Measurements from ENCODE around the gene SESN1.

Gene SESN1

GRCh38 chr6:108961985-108962384, 132.7 kb downstream of the SESN1 start:
- H3K4me2 ChIP-seq (ENCODE audit: low read depth, low read length) = no peak overlapping the region
- TF ChIP-seq CTCF (IDR thresholded peaks at IDR 0.05; ENCODE audit: low read length) (no peak), EZH2 (optimal IDR thresholded peaks at IDR 0.05; ENCODE audit: low read depth, low read length) (no peak), EZH2phosphoT487 (IDR thresholded peaks at IDR 0.05; ENCODE audit: low read length) (no peak)
- no peak overlapping the region for H3K27ac ChIP-seq (ENCODE audit: low read length)
- peaks cover 31% of the 10 kb centered on the region for H3K4me1 ChIP-seq (ENCODE audit: low read length)
- no peak overlapping the region for H3K9ac ChIP-seq (ENCODE audit: low read length)
- no peak for DNase-seq
- no peak overlapping the region for H2AFZ ChIP-seq (ENCODE audit: low read length)
- H3K79me2 ChIP-seq (ENCODE audit: low read length) = no peaks in the 10 kb centered on the region
- no peaks in the 10 kb centered on the region for H4K20me1 ChIP-seq (ENCODE audit: insufficient read depth, low read length)
- H3K9me2 ChIP-seq (replicated peaks; ENCODE audit: insufficient read depth, low read length) = no peaks in the 10 kb centered on the region
- H3F3A ChIP-seq (ENCODE audit: insufficient read depth, low read length) = peaks cover 6% of the 10 kb centered on the region; the same call in 1 of the 2 replicates
- no peak overlapping the region for H3K4me3 ChIP-seq (ENCODE audit: low read length)
- H3K36me3 ChIP-seq (replicated peaks; ENCODE audit: insufficient read depth, low read length) = no peaks in the 10 kb centered on the region
- H3K9me3 ChIP-seq (replicated peaks; ENCODE audit: insufficient read depth, low read length) = no peaks in the 10 kb centered on the region
- no peaks in the 10 kb centered on the region for H3K27me3 ChIP-seq (replicated peaks; ENCODE audit: insufficient read depth, low read length)

DNA sequence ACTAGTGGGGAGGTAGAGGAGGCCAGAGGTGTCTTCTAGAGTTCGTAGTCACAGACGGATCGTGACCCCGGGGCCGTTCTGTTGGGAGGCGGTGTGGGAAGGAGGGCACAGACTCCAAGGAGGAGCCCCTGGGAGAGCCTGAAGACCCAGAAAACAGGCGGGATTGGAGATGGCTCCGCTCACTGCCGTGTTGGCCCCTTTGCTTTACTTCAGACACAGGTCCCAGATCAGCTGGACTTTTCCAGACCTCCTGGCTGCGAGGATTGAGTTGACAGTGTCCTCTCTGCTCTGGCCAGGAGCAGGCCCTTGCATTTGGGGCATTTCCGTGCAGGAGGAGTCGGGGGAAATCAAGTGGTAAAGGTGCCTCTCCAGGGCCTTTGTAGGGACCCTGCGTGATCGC, 133.6 kb downstream of the SESN1 start:
- Histone ChIP-seq H3K9me2 (replicated peaks; ENCODE audit: insufficient read depth, low read length) (no peaks in the 10 kb centered on the region), H3K79me2 (ENCODE audit: low read length) (no peaks in the 10 kb centered on the region), H3K27ac (ENCODE audit: low read length) (no peak overlapping the region), H3K36me3 (replicated peaks; ENCODE audit: insufficient read depth, low read length) (no peaks in the 10 kb centered on the region), H3F3A (ENCODE audit: insufficient read depth, low read length) (peaks cover 13% of the 10 kb centered on the region), H2AFZ (ENCODE audit: low read length) (no peak overlapping the region), H3K9ac (ENCODE audit: low read length) (no peak overlapping the region), H3K4me2 (ENCODE audit: low read depth, low read length) (no peak overlapping the region), H3K27me3 (replicated peaks; ENCODE audit: insufficient read depth, low read length) (no peaks in the 10 kb centered on the region), H3K9me3 (replicated peaks; ENCODE audit: insufficient read depth, low read length) (no peaks in the 10 kb centered on the region), H4K20me1 (ENCODE audit: insufficient read depth, low read length) (no peaks in the 10 kb centered on the region), H3K4me3 (ENCODE audit: low read length) (no peak overlapping the region), H3K4me1 (ENCODE audit: low read length) (peaks cover 39% of the 10 kb centered on the region)
- TF ChIP-seq EZH2 (optimal IDR thresholded peaks at IDR 0.05; ENCODE audit: low read depth, low read length) (no peak), EZH2phosphoT487 (IDR thresholded peaks at IDR 0.05; ENCODE audit: low read length) (no peak), CTCF (IDR thresholded peaks at IDR 0.05; ENCODE audit: low read length) (no peak)
- no peak for DNase-seq

GRCh38 chr6:108960601-108961000, 134.0 kb downstream of the SESN1 start:
- Histone ChIP-seq H3K4me3 (ENCODE audit: low read length) (no peak overlapping the region), H3K9ac (ENCODE audit: low read length) (no peak overlapping the region), H3K27me3 (replicated peaks; ENCODE audit: insufficient read depth, low read length) (no peaks in the 10 kb centered on the region), H3K36me3 (replicated peaks; ENCODE audit: insufficient read depth, low read length) (no peaks in the 10 kb centered on the region), H3F3A (ENCODE audit: insufficient read depth, low read length) (peaks cover 18% of the 10 kb centered on the region), H3K9me2 (replicated peaks; ENCODE audit: insufficient read depth, low read length) (no peaks in the 10 kb centered on the region), H3K79me2 (ENCODE audit: low read length) (no peaks in the 10 kb centered on the region), H3K4me1 (ENCODE audit: low read length) (peaks cover 44% of the 10 kb centered on the region), H3K4me2 (ENCODE audit: low read depth, low read length) (no peak overlapping the region), H3K9me3 (replicated peaks; ENCODE audit: insufficient read depth, low read length) (no peaks in the 10 kb centered on the region), H3K27ac (ENCODE audit: low read length) (no peak overlapping the region), H4K20me1 (ENCODE audit: insufficient read depth, low read length) (no peaks in the 10 kb centered on the region), H2AFZ (ENCODE audit: low read length) (no peak overlapping the region)
- TF ChIP-seq EZH2phosphoT487 (IDR thresholded peaks at IDR 0.05; ENCODE audit: low read length) (no peak), EZH2 (optimal IDR thresholded peaks at IDR 0.05; ENCODE audit: low read depth, low read length) (no peak), CTCF (IDR thresholded peaks at IDR 0.05; ENCODE audit: low read length) (no peak)
- DNase-seq = no peak
